Effector CD4-positive, alpha-beta T cell (primary cell): Measurements from ENCODE around the gene NTN1.

Source experiments
- DNase-seq: peaks from one replicate; pipeline ENCODE4 v3.0.0-alpha.2; 2020

NTN1 gene

GRCh38 chr17:9286434-9286833 is 265.1 kb downstream of the NTN1 start:
- DNase-seq: no peak

- no peak for DNase-seq
Measured at GRCh38 chr17:9287306-9287705, 266.0 kb downstream of the NTN1 start.

GRCh38 chr17:9290226-9290613 is 268.9 kb downstream of the NTN1 start:
- DNase-seq: no peak

GRCh38 chr17:9291912-9292560 is 270.7 kb downstream of the NTN1 start:
- no peak for DNase-seq

GRCh38 chr17:9292561-9292941 is 271.2 kb downstream of the NTN1 start:
- no peak for DNase-seq
